Purkinje cell (primary cell): ENCODE results near the gene DMTF1. TPM values are rescaled to one million over a fixed set of nuclear protein-coding genes. Genes with fewer than 3 reads are reported as not detected.

Experiments used
- polyA plus RNA-seq: library from polyadenylated mRNA; unstranded; fragments of >200 nt; fragmentation: Nextera tagmentation; gene quantifications from 2 replicates; pipeline ENCODE4 v1.2.1, GENCODE V29; 2014

The DMTF1 gene, protein sequence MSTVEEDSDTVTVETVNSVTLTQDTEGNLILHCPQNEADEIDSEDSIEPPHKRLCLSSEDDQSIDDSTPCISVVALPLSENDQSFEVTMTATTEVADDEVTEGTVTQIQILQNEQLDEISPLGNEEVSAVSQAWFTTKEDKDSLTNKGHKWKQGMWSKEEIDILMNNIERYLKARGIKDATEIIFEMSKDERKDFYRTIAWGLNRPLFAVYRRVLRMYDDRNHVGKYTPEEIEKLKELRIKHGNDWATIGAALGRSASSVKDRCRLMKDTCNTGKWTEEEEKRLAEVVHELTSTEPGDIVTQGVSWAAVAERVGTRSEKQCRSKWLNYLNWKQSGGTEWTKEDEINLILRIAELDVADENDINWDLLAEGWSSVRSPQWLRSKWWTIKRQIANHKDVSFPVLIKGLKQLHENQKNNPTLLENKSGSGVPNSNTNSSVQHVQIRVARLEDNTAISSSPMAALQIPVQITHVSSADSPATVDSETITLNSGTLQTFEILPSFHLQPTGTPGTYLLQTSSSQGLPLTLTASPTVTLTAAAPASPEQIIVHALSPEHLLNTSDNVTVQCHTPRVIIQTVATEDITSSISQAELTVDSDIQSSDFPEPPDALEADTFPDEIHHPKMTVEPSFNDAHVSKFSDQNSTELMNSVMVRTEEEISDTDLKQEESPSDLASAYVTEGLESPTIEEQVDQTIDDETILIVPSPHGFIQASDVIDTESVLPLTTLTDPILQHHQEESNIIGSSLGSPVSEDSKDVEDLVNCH
- polyA plus RNA-seq, result 36.9 and 46.9 TPM in 2 replicates

DNA sequence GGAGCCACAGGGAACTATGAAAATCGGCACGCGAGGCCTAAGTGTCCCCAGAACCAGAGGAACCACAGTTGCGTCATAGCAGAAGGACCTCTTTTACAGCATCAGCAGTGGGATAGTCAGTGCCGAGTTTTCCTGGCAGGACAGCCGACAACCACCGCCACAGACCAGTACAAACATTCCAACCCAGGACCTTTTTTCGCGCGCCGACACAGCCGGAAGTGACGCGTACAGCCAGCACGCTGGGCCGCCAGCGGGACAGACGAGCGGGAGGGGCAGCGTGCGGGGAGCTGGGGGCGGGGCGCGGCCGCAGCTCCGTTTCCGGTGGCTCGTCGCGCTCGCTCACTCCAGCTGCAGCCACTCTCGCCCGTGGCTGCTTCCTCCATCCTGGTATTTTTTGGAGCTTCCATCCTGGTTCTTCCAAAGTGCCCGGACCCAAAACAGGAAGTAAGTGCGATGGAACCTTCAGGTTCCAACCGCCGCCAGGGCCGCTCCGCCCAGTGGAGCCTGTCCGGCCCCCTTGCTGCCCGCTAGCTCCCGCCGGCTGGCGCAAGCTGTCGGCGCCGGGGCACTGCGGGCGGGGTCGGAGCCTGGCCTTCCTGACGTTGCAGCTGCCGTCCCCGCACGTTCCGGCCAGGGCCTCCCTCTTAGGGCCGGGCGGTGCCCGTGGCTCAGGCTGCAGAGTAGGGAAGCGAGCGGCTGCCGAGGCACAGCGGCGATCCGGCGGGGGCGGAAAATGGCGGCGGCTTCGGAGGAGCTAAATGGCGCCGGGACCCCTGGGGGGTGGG lies at the start of gene DMTF1:
TSS of gene DMTF1 (plus strand) at position 342 of the 785 bp plus-strand sequence. CDS start 12,489 bp downstream, outside the sequence.

GRCh38 chr7:87219545-87220025 lies 67.3 kb downstream of the DMTF1 start, which contains the start of gene TMEM243:
TMEM243 (minus strand) TSS chr7:87219732; CDS start chr7:87219503, 229 bp downstream.

Other genes with a start within 250 kb of the DMTF1 start
- 66.4 and 83.2 TPM in 2 replicates for gene ELAPOR2, start 92.8 kb upstream of the DMTF1 start, polyA plus RNA-seq
- 5.3 and 8.2 TPM in 2 replicates for gene TMEM243, start 67.3 kb downstream of the DMTF1 start, polyA plus RNA-seq
- gene CROT, start 193.2 kb downstream of the DMTF1 start, polyA plus RNA-seq, result 4.4 and 16.8 TPM in 2 replicates